Measurements from ENCODE around the gene C1orf21. TPM values are rescaled to one million over a fixed set of nuclear protein-coding genes. Genes with fewer than 3 reads are reported as not detected.

Gene C1orf21
- total and polyA plus RNA-seq, 10 donors, result 9.7 to 60.4 (median 26.7) TPM

GRCh38 chr1:184635980-184636431 lies 249.2 kb downstream of the C1orf21 start:
- WGBS, 5 donors, result 89 to 99% (median 92%) methylated on average over 6 of the region's 6 CpGs
- Histone ChIP-seq H3K27ac (no peak overlapping the region), H3K27me3 (replicated peaks in 1 of 7) (peaks cover 0 to 5% (median 0%) of the 10 kb centered on the region in 7 donors), H3K4me3 (no peak overlapping the region), H3K9me3 (no peaks in the 10 kb centered on the region), H3K4me1 (no peaks in the 10 kb centered on the region), H3K36me3 (no peaks in the 10 kb centered on the region)
- TF ChIP-seq POLR2A (IDR thresholded peaks at IDR 0.05) (no peak), POLR2AphosphoS5 (IDR thresholded peaks at IDR 0.05) (no peak), CTCF (IDR thresholded peaks at IDR 0.05 in 8 of 11, conservative IDR thresholded peaks at IDR 0.05 in 3 of 11) (no peak)
- intact Hi-C loops (cut with DNase I; ENCODE audit: low total_unique reads), result no loop called here
- DNase-seq, result no peak

GRCh38 chr1:184637664-184638240 lies 250.9 kb downstream of the C1orf21 start:
- intact Hi-C loops (cut with DNase I; ENCODE audit: low total_unique reads), result no loop called here
- Histone ChIP-seq H3K4me3 (no peak overlapping the region), H3K36me3 (no peaks in the 10 kb centered on the region), H3K27ac (no peak overlapping the region), H3K27me3 (replicated peaks in 1 of 7) (peaks cover 0 to 5% (median 0%) of the 10 kb centered on the region in 7 donors), H3K9me3 (no peaks in the 10 kb centered on the region), H3K4me1 (no peaks in the 10 kb centered on the region)
- TF ChIP-seq CTCF (IDR thresholded peaks at IDR 0.05 in 8 of 11, conservative IDR thresholded peaks at IDR 0.05 in 3 of 11), result no peak
- no peak for DNase-seq
- WGBS, 5 donors, result 69 to 93% (median 84%) methylated on average over 2 of the region's 2 CpGs

- H3K36me3 ChIP-seq, result no peaks in the 10 kb centered on the region
- TF ChIP-seq CTCF (IDR thresholded peaks at IDR 0.05 in 8 of 11, conservative IDR thresholded peaks at IDR 0.05 in 3 of 11) (no peak), POLR2AphosphoS5 (IDR thresholded peaks at IDR 0.05) (no peak), POLR2A (IDR thresholded peaks at IDR 0.05) (no peak)
- no peaks in the 10 kb centered on the region for H3K4me1 ChIP-seq
- WGBS, 5 donors, result 80 to 95% (median 86%) methylated on average over 2 of the region's 2 CpGs
- intact Hi-C loops (cut with DNase I; ENCODE audit: low total_unique reads), result no loop called here
- no peak overlapping the region for H3K4me3 ChIP-seq
- no peak overlapping the region for H3K27ac ChIP-seq
- no peak for DNase-seq
- no peaks in the 10 kb centered on the region for H3K9me3 ChIP-seq
- peaks cover 0 to 5% (median 0%) of the 10 kb centered on the region in 7 donors for H3K27me3 ChIP-seq (replicated peaks in 1 of 7)
These were observed 252.4 kb downstream of the C1orf21 start for GRCh38 chr1:184639205-184639604.

DNA sequence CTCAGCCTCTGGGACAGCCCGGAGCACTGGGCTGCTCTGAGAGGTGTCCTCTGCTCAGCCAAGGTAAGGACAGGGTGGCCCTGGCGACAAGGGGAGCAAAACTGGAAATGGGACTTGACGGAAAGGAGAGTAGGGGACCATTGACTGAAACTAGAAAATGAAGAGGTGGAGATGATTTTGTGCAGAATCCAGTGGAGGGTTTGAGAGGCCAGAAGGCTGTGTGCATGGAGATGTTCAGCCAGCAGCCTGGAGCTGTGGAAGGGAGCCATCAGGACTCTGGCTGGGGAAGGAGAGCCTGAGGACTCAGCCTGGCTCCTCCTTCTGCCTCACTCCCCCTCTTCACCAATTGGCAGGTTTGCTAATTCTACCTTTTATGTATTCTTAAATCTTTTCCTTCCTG lies 253.7 kb downstream of the C1orf21 start:
- H3K27me3 ChIP-seq (replicated peaks in 1 of 7), result peaks cover 0 to 5% (median 0%) of the 10 kb centered on the region in 7 donors
- H3K9me3 ChIP-seq, result no peaks in the 10 kb centered on the region
- no peak overlapping the region for H3K27ac ChIP-seq
- intact Hi-C loops (cut with DNase I; ENCODE audit: low total_unique reads), result no loop called here
- no peak for DNase-seq
- H3K4me3 ChIP-seq, result no peak overlapping the region
- TF ChIP-seq POLR2AphosphoS5 (IDR thresholded peaks at IDR 0.05), result no peak
- TF ChIP-seq CTCF (IDR thresholded peaks at IDR 0.05 in 8 of 11, conservative IDR thresholded peaks at IDR 0.05 in 3 of 11), result no peak
- TF ChIP-seq POLR2A (IDR thresholded peaks at IDR 0.05), result no peak
- no peaks in the 10 kb centered on the region for H3K4me1 ChIP-seq
- 81 to 95% (median 89%) methylated on average over 3 of the region's 3 CpGs for WGBS, 5 donors
- no peaks in the 10 kb centered on the region for H3K36me3 ChIP-seq
